GM20000 (cell line): Measurements from ENCODE around the gene NUDT4.

Experiments used
- DNase-seq: peaks from one replicate; pipeline ENCODE4 v3.0.0; 2012; ENCODE audit warnings: low spot score
- CTCF ChIP-seq: IDR thresholded peaks from 2 replicates; pipeline ENCODE4 v1.5.1; 2012; ENCODE audit warnings: mild to moderate bottlenecking, control low read depth; ENCODE audit errors: extremely low read depth, missing control alignments

The NUDT4 gene

GRCh38 chr12:93415723-93416464, 38.2 kb downstream of the NUDT4 start:
- no peak for TF ChIP-seq CTCF
- peak; percentile 19 for DNase-seq

- TF ChIP-seq CTCF = no peak
- no peak for DNase-seq
Observed at GRCh38 chr12:93417967-93418480, 40.3 kb downstream of the NUDT4 start.

GRCh38 chr12:93419388-93420034, 41.8 kb downstream of the NUDT4 start:
- DNase-seq = peak; percentile 24
- no peak for TF ChIP-seq CTCF

GRCh38 chr12:93422050-93422449, 44.3 kb downstream of the NUDT4 start:
- no peak for DNase-seq
- no peak for TF ChIP-seq CTCF

- no peak for TF ChIP-seq CTCF
- DNase-seq = no peak
Observed at GRCh38 chr12:93425736-93426411, 48.1 kb downstream of the NUDT4 start.

- no peak for DNase-seq
- no peak for TF ChIP-seq CTCF
Observed at GRCh38 chr12:93426412-93426805, 48.7 kb downstream of the NUDT4 start.
